Measurements from ENCODE around the gene LAPTM4A.

The LAPTM4A gene

DNA sequence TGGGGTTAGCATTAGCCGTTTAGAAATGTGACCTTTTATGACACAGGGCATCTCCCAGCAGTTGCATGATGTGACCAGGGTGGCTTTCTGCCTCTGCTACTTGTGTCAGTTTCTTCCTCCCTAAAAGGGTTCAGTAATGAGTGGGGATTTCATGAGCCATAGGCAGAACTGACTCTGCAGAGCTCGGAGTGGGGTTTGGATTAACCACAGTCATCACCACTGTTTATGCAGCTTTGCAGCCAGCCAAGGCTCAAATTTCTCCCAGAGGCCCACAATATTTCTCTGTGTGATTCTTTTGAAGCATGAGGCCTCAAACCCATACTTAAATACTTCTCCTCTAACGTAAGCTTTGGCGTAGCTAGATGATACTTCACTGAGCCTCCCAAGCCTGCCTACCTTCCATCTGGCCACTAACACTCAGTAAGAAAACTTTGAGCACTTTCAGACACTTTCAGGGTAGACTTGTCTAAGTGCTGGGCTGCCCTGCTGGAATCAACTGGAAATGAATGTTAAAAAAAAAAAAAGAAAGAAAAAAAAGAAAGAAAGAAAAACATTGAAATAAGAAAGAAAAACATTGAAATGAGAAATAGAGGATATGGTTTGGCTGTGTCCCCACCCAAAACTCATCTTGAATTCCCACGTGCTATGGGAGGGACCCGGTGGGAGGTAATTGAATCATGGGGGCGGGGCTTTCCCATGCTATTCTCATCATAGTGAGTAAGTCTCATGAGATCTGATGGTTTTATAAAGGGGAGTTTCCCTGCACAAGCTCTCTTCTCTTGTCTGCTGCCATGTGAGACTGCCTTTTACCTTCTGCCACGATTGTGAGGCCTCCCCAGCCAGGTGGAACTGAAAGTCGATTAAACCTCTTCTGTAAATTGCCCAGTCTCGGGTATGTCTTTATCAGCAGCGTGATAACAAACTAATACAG lies 11.5 kb upstream of the LAPTM4A start:
- TF ChIP-seq CTCF (IDR thresholded peaks at IDR 0.05; ENCODE audit: low read length) (no peak), EZH2 (IDR thresholded peaks at IDR 0.05; ENCODE audit: borderline replicate concordance, low read length) (no peak)
- Histone ChIP-seq H3K27me3 (ENCODE audit: insufficient read depth, low read length) (no peaks in the 10 kb centered on the region), H4K20me1 (ENCODE audit: insufficient read depth, low read length) (no peaks in the 10 kb centered on the region), H3K79me2 (ENCODE audit: insufficient read depth, low read length) (no peaks in the 10 kb centered on the region), H3K27ac (ENCODE audit: low read depth, low read length, poor library complexity, severe bottlenecking) (no peak overlapping the region), H3K9ac (ENCODE audit: low read length) (no peak overlapping the region), H3K4me3 (ENCODE audit: low read depth, low read length, poor library complexity, severe bottlenecking) (no peak overlapping the region), H3K36me3 (ENCODE audit: insufficient read depth, low read length) (no peaks in the 10 kb centered on the region; the same call in 1 of the 2 replicates), H3K4me1 (ENCODE audit: insufficient read depth, low read length, severe bottlenecking) (no peaks in the 10 kb centered on the region), H3F3A (ENCODE audit: insufficient read depth, low read length) (no peaks in the 10 kb centered on the region), H3K4me2 (ENCODE audit: low read length) (no peak overlapping the region), H3K9me2 (ENCODE audit: low read depth, low read length) (no peaks in the 10 kb centered on the region), H3K9me3 (ENCODE audit: low read length) (no peaks in the 10 kb centered on the region), H2AFZ (ENCODE audit: low read length) (no peak overlapping the region)

GRCh38 chr2:20061940-20062339 lies 10.5 kb upstream of the LAPTM4A start:
- no peaks in the 10 kb centered on the region for H3K4me1 ChIP-seq (ENCODE audit: insufficient read depth, low read length, severe bottlenecking)
- no peak overlapping the region for H3K27ac ChIP-seq (ENCODE audit: low read depth, low read length, poor library complexity, severe bottlenecking)
- H4K20me1 ChIP-seq (ENCODE audit: insufficient read depth, low read length), result no peaks in the 10 kb centered on the region
- no peak overlapping the region for H2AFZ ChIP-seq (ENCODE audit: low read length)
- H3K9me2 ChIP-seq (ENCODE audit: low read depth, low read length), result no peaks in the 10 kb centered on the region
- no peak overlapping the region for H3K4me3 ChIP-seq (ENCODE audit: low read depth, low read length, poor library complexity, severe bottlenecking)
- no peaks in the 10 kb centered on the region for H3K27me3 ChIP-seq (ENCODE audit: insufficient read depth, low read length)
- H3K9ac ChIP-seq (ENCODE audit: low read length), result no peak overlapping the region
- H3K79me2 ChIP-seq (ENCODE audit: insufficient read depth, low read length), result no peaks in the 10 kb centered on the region
- TF ChIP-seq CTCF (IDR thresholded peaks at IDR 0.05; ENCODE audit: low read length) (no peak), EZH2 (IDR thresholded peaks at IDR 0.05; ENCODE audit: borderline replicate concordance, low read length) (no peak)
- H3K36me3 ChIP-seq (ENCODE audit: insufficient read depth, low read length), result no peaks in the 10 kb centered on the region; the same call in 1 of the 2 replicates
- H3K9me3 ChIP-seq (ENCODE audit: low read length), result no peaks in the 10 kb centered on the region
- no peak overlapping the region for H3K4me2 ChIP-seq (ENCODE audit: low read length)
- H3F3A ChIP-seq (ENCODE audit: insufficient read depth, low read length), result no peaks in the 10 kb centered on the region

DNA sequence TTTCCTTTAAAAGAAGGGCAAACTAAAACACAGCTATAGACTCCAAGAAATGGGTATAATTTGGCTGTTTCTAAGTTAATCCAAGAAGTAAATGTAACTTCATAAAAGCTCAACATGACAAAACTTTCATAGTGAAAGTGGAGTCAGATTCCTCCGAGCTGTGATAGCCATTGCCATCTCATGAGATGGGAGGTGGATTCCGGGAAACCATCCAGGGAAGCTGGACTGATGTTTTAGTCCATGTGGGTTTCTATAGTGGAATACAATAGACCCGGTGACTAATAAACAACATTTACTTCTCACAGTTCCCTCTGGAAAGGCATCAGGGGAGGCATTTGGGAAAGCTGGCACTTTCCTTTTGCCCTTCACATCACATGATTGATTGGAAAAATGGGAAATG lies 10.0 kb upstream of the LAPTM4A start:
- Histone ChIP-seq H3K27me3 (ENCODE audit: insufficient read depth, low read length) (no peaks in the 10 kb centered on the region), H2AFZ (ENCODE audit: low read length) (no peak overlapping the region), H3K4me1 (ENCODE audit: insufficient read depth, low read length, severe bottlenecking) (no peaks in the 10 kb centered on the region), H3K4me3 (ENCODE audit: low read depth, low read length, poor library complexity, severe bottlenecking) (no peak overlapping the region), H3K9me2 (ENCODE audit: low read depth, low read length) (no peaks in the 10 kb centered on the region), H3F3A (ENCODE audit: insufficient read depth, low read length) (no peaks in the 10 kb centered on the region), H3K4me2 (ENCODE audit: low read length) (no peak overlapping the region), H3K27ac (ENCODE audit: low read depth, low read length, poor library complexity, severe bottlenecking) (no peak overlapping the region), H3K79me2 (ENCODE audit: insufficient read depth, low read length) (no peaks in the 10 kb centered on the region), H4K20me1 (ENCODE audit: insufficient read depth, low read length) (no peaks in the 10 kb centered on the region), H3K9me3 (ENCODE audit: low read length) (no peaks in the 10 kb centered on the region), H3K36me3 (ENCODE audit: insufficient read depth, low read length) (no peaks in the 10 kb centered on the region; the same call in 1 of the 2 replicates), H3K9ac (ENCODE audit: low read length) (no peak overlapping the region)
- TF ChIP-seq EZH2 (IDR thresholded peaks at IDR 0.05; ENCODE audit: borderline replicate concordance, low read length), result no peak
